ENCODE data around the gene ABCA4.

DNA sequence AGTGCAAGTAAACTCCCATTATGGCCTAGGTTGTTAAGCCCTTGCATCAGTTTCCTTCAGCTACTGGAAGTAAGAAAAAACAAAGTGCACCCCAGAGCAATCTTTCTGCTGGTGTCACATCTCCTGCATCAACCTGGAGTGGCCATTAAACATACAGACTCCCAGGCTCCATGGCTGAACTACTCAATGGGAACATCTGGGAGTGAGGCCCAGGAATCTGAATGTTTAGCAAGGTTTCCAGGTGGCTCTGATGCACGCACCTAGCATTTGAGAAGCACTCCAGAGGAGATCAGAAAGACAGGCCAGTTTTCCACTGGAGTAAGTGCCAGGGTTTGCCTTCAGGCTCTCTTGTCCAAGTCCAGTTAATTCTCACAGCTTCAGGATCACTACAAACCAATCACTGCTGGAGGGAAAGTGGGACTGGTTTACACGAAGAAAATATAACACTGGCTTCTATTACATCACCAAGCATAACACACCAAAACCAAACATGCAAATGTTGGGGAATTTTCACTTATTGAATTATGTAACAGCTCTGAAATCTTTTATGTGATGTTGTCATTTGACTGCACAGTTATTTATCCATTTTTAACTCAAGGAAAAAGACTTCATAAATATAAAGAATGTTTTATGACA is 22.3 kb upstream of the ABCA4 start:
- TF ChIP-seq, protein P1, sequence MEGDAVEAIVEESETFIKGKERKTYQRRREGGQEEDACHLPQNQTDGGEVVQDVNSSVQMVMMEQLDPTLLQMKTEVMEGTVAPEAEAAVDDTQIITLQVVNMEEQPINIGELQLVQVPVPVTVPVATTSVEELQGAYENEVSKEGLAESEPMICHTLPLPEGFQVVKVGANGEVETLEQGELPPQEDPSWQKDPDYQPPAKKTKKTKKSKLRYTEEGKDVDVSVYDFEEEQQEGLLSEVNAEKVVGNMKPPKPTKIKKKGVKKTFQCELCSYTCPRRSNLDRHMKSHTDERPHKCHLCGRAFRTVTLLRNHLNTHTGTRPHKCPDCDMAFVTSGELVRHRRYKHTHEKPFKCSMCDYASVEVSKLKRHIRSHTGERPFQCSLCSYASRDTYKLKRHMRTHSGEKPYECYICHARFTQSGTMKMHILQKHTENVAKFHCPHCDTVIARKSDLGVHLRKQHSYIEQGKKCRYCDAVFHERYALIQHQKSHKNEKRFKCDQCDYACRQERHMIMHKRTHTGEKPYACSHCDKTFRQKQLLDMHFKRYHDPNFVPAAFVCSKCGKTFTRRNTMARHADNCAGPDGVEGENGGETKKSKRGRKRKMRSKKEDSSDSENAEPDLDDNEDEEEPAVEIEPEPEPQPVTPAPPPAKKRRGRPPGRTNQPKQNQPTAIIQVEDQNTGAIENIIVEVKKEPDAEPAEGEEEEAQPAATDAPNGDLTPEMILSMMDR (IDR thresholded peaks at IDR 0.05; ENCODE audit: borderline replicate concordance, extremely low read depth, low read length, poor library complexity, severe bottlenecking): no peak
- TF ChIP-seq EZH2 (IDR thresholded peaks at IDR 0.05; ENCODE audit: borderline replicate concordance, low read depth, low read length, severe bottlenecking): no peak

Measured in DND-41 (cell line).